Keratinocyte (primary cell): ENCODE data around the gene SPRN.
"Not testable (repeated sequence)": the region's sequence is repeated elsewhere in the genome, so short reads cannot be mapped to it uniquely, and the experiment has no call there.

Experiments
- EZH2 ChIP-seq: IDR thresholded peaks from one replicate; pipeline ENCODE4 v1.6.1; 2012; ENCODE audit warnings: inconsistent platforms, mild to moderate bottlenecking, low read length, moderate library complexity
- TF ChIP-seq, protein P1 (sequence below), 3 experiments: IDR thresholded peaks in 1 of 3; conservative IDR thresholded peaks in 1 of 3; optimal IDR thresholded peaks in 1 of 3; 2 replicates in 2 of 3; 3 replicates in 1 of 3; pipeline versions ENCODE3 to v1.5.1; 2011; ENCODE audit warnings: low read length in 3 of 3, mild to moderate bottlenecking in 3 of 3, moderate library complexity in 2 of 3, control low read depth in 1 of 3, inconsistent platforms in 1 of 3; ENCODE audit not compliant: insufficient read depth in 2 of 3; ENCODE audit errors: extremely low read depth in 1 of 3

DNA sequence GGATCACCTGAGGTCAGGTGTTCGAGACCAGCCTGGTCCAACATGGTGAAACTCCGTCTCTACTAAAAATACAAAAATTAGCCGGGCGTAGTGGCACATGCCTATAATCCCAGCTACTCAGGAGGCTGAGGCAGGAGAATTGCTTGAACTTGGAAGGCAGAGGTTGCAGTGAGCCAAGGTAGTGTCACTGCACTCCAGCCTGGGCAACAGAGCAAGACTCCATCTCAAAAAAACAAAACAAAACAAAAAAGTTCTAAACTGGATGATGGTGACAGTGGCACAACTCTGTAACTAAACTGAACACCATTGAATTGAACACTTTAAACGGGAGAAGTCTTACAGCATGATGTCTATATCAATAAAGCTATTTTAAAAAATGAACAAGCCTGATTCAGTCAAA lies 48.2 kb downstream of the SPRN start:
- TF ChIP-seq, protein P1, sequence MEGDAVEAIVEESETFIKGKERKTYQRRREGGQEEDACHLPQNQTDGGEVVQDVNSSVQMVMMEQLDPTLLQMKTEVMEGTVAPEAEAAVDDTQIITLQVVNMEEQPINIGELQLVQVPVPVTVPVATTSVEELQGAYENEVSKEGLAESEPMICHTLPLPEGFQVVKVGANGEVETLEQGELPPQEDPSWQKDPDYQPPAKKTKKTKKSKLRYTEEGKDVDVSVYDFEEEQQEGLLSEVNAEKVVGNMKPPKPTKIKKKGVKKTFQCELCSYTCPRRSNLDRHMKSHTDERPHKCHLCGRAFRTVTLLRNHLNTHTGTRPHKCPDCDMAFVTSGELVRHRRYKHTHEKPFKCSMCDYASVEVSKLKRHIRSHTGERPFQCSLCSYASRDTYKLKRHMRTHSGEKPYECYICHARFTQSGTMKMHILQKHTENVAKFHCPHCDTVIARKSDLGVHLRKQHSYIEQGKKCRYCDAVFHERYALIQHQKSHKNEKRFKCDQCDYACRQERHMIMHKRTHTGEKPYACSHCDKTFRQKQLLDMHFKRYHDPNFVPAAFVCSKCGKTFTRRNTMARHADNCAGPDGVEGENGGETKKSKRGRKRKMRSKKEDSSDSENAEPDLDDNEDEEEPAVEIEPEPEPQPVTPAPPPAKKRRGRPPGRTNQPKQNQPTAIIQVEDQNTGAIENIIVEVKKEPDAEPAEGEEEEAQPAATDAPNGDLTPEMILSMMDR (optimal IDR thresholded peaks at IDR 0.05 in 1 of 3, IDR thresholded peaks at IDR 0.05 in 1 of 3, conservative IDR thresholded peaks at IDR 0.05 in 1 of 3; ENCODE audit: extremely low read depth in 1 of 3, insufficient read depth in 2 of 3, low read length in 3 of 3): not testable (repeated sequence)
- TF ChIP-seq EZH2: not testable (repeated sequence)
